ENCODE results near the gene PRSS2.

- TF ChIP-seq CTCF (IDR thresholded peaks at IDR 0.05; ENCODE audit: insufficient read depth, low read length) (no peak), POLR2AphosphoS5 (IDR thresholded peaks at IDR 0.05; ENCODE audit: low read depth) (no peak), REST (IDR thresholded peaks at IDR 0.05; ENCODE audit: insufficient replicate concordance, low read depth) (no peak), GABPA (IDR thresholded peaks at IDR 0.05; ENCODE audit: low read depth) (no peak)
Observed at GRCh38 chr7:142807855-142808460, 37.2 kb downstream of the PRSS2 start.
